GM12878 (cell line): Measurements from ENCODE around the gene GPRC5D. TPM values are rescaled to one million over a fixed set of nuclear protein-coding genes. Genes with fewer than 3 reads are reported as not detected.

Experiments used
- ATAC-seq: fragments of 200-7000 bp; cut with Tn5 transposase; 3 replicates; pipeline ENCODE4 v1.9.1; 2020; ENCODE audit warnings: mild to moderate bottlenecking, moderate library complexity
- BruUV-seq: library from RNA; stranded (reverse); fragments of 400-500 nt; replicated peaks from 2 replicates; lab custom pipeline; 2021; lab: Mats Ljungman, UMichigan
- CTCF ChIA-PET: fragments of 300-600 bp; sonication (Branson Sonifier 250); formaldehyde crosslinking; extraction: SDS; loops from one replicate; lab custom pipeline; 2021; ENCODE audit warnings: inconsistent platforms; lab: Yijun Ruan, JAX
- POLR2A ChIA-PET: fragments of 350-600 bp; formaldehyde crosslinking; extraction: SDS; loops from one replicate; lab custom pipeline; 2021; ENCODE audit warnings: inconsistent platforms; lab: Charles Lee
- RAD21 ChIA-PET: fragments of 300-600 bp; sonication (Branson Sonifier 250); formaldehyde crosslinking; loops from one replicate; lab custom pipeline; 2023; ENCODE audit warnings: antibody characterized with exemption; ENCODE audit not compliant: unreplicated experiment; lab: Charles Lee
- SMC1A ChIA-PET: fragments of 300-600 bp; sonication (Branson Sonifier 250); formaldehyde crosslinking; loops from one replicate; lab custom pipeline; 2023; ENCODE audit not compliant: unreplicated experiment, uncharacterized antibody; lab: Charles Lee
- DNase-seq: peaks from one replicate; pipeline ENCODE4 v3.0.0-alpha.2; 2011; ENCODE audit warnings: low read depth, low spot score
- FAIRE-seq: peaks from 3 replicates; lab custom pipeline; 2011; peaks lifted over from hg19 to GRCh38; lab: Jason Lieb, UNC
- H2AFZ ChIP-seq: 2 replicates; pipeline ENCODE4 v1.6.0; 2011; ENCODE audit warnings: low read depth, low read length, control low read depth; ENCODE audit not compliant: control insufficient read depth
- H3K27ac ChIP-seq: 2 replicates; pipeline ENCODE4 v1.5.1; 2011; ENCODE audit warnings: control low read depth; ENCODE audit not compliant: control insufficient read depth, insufficient read depth
- H3K27me3 ChIP-seq, 2 experiments: replicated peaks in 1 of 2; 2 replicates each; pipeline versions ENCODE4 v1.6.0 to v1.6.1; 2011; ENCODE audit warnings: low read length in 1 of 2; ENCODE audit not compliant: control insufficient read depth in 2 of 2, insufficient read depth in 2 of 2
- H3K36me3 ChIP-seq, 2 experiments: 2 replicates each; pipeline ENCODE4 v1.5.1; 2011; ENCODE audit warnings: low read length in 1 of 2; ENCODE audit not compliant: control insufficient read depth in 2 of 2, insufficient read depth in 2 of 2
- H3K4me1 ChIP-seq: 2 replicates; pipeline ENCODE4 v1.6.1; 2011; ENCODE audit warnings: mild to moderate bottlenecking, low read length, moderate library complexity, mixed read lengths; ENCODE audit not compliant: control insufficient read depth, insufficient read depth
- H3K4me2 ChIP-seq: 2 replicates; pipeline ENCODE4 v1.6.0; 2011; ENCODE audit warnings: control low read depth; ENCODE audit not compliant: control insufficient read depth, insufficient read depth
- H3K4me3 ChIP-seq: fragments of 200-600 bp; sonication (generic); 2 replicates; pipeline ENCODE4 v1.5.1; 2016
- H3K79me2 ChIP-seq: 2 replicates; pipeline ENCODE4 v1.6.0; 2011; ENCODE audit warnings: low read length; ENCODE audit not compliant: control insufficient read depth, insufficient read depth
- H3K9ac ChIP-seq: 2 replicates; pipeline ENCODE4 v1.8.0; 2011; ENCODE audit warnings: low read length, control low read depth, mixed read lengths; ENCODE audit not compliant: control insufficient read depth, insufficient read depth
- H3K9me3 ChIP-seq: replicated peaks from 3 replicates; pipeline ENCODE4 v1.5.1; 2011; ENCODE audit warnings: mild to moderate bottlenecking, low read length; ENCODE audit not compliant: control insufficient read depth, insufficient read depth
- H4K20me1 ChIP-seq: 2 replicates; pipeline ENCODE4 v1.6.0; 2011; ENCODE audit not compliant: control insufficient read depth, insufficient read depth
- ASH2L ChIP-seq: fragments of 300-600, 200-600 bp; sonication (generic); IDR thresholded peaks from 2 replicates; pipeline ENCODE4 v1.6.1; 2017; ENCODE audit warnings: low read depth, mild to moderate bottlenecking, borderline replicate concordance
- NFIC ChIP-seq: IDR thresholded peaks from 2 replicates; pipeline ENCODE4 v1.6.1; 2012; ENCODE audit warnings: low read depth, mild to moderate bottlenecking, inconsistent platforms, low read length, moderate library complexity
- RAD21 ChIP-seq: IDR thresholded peaks from 2 replicates; pipeline ENCODE4 v1.6.1; 2011; ENCODE audit warnings: mild to moderate bottlenecking, low read depth, low read length, moderate library complexity; ENCODE audit not compliant: insufficient read depth
- RAD51 ChIP-seq: fragments of 450-650 bp; IDR thresholded peaks from 2 replicates; pipeline ENCODE4 v1.6.1; 2016; ENCODE audit warnings: moderate library complexity, mild to moderate bottlenecking, inconsistent platforms
- SMC3 ChIP-seq: IDR thresholded peaks from 2 replicates; pipeline ENCODE4 v1.6.1; 2011; ENCODE audit warnings: low read length, improper control_type of control experiment, borderline replicate concordance
- TARDBP ChIP-seq: IDR thresholded peaks from 2 replicates; pipeline ENCODE4 v1.6.1; 2016; ENCODE audit warnings: borderline replicate concordance
- WGBS: methylation state at CpG from one replicate; pipeline ENCODE4 v1.1.6; 2016; ENCODE audit warnings: low lambda C conversion rate; ENCODE audit not compliant: insufficient replicate concordance, insufficient coverage; ENCODE audit errors: missing lambda C conversion rate; 5-methylcytosine and 5-hydroxymethylcytosine counted together
- in situ Hi-C: fragments of 300-500 bp; cut with MboI; formaldehyde crosslinking; loops from 9 replicates; pipeline ENCODE4 v1.14.3; 2018; ENCODE audit warnings: mixed read lengths
- intact Hi-C: fragments of 100-400 bp; cut with micrococcal nuclease; formaldehyde crosslinking; loops from one replicate; pipeline ENCODE4 v1.14.2; 2022; ENCODE audit not compliant: unreplicated experiment
- polyA plus RNA-seq, 11 experiments: library from polyadenylated mRNA; depleted of rRNA in 4 of 11; unstranded in 6 of 11; stranded (reverse) in 5 of 11; fragments of >200 nt; fragmentation: Nextera tagmentation in 4 of 11; fragmentation: Illumina TruSeq in 1 of 11; extraction: Ambion mirVana in 4 of 11; extraction: Trizol in 1 of 11; gene quantifications; 1 replicate in 1 of 11; 2 replicates in 10 of 11; pipeline versions ENCODE4 v1.2.1 to v1.2.3, GENCODE V29; 2011 to 2016; ENCODE audit warnings: inconsistent platforms in 2 of 11, missing spikeins in 2 of 11, low read depth in 1 of 11
- total RNA-seq, 4 experiments: library from RNA; depleted of rRNA in 3 of 4; stranded (reverse); fragments of >200 nt in 3 of 4; fragmentation: Illumina TruSeq in 1 of 4; extraction: Trizol in 1 of 4; gene quantifications; 2 replicates each; pipeline versions ENCODE4 v1.2.1 to v1.2.3, GENCODE V29; 2013 to 2021
- TF ChIP-seq, protein P1 (sequence below), 3 experiments: IDR thresholded peaks in 2 of 3; conservative IDR thresholded peaks in 1 of 3; 2 replicates each; pipeline ENCODE4 v1.5.1; 2011; ENCODE audit warnings: low read depth in 3 of 3, low read length in 3 of 3, mild to moderate bottlenecking in 3 of 3, control low read depth in 2 of 3, moderate library complexity in 2 of 3, inconsistent platforms in 1 of 3, mixed read lengths in 1 of 3; ENCODE audit not compliant: control insufficient read depth in 2 of 3, insufficient read depth in 1 of 3; ENCODE audit errors: extremely low read depth in 1 of 3
- TF ChIP-seq, protein P2 (sequence below): fragments of 450-650 bp; conservative IDR thresholded peaks from 2 replicates; pipeline ENCODE4 v1.6.1; 2017; ENCODE audit warnings: mild to moderate bottlenecking, moderate library complexity

Gene GPRC5D
- total and polyA plus RNA-seq, 10 of the 15 experiments (the other 5 are each of a cell fraction or from before 2014, with no cell fraction given): 0.18 to 0.90 (median 0.37) TPM; not detected in 3

DNA sequence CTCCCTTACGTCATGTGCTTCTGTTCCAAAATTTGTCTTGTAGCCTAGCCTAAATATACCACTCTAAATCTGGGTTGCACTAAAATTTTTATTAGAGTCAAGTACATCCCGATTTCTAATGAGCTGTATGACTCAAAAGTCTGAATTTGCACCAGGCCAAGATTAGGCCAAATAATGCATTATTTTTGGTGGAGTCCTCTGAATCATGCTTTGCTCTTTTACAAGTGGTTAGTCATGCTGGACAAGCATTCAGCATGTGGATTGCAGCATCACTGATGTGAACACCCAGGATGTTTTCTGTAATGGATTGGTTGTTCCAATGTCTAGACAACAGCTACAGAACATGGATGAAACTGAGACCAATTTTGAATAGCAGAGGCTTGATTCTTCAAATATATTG lies 24.4 kb upstream of the GPRC5D start (continued):
- no peak for TF ChIP-seq ASH2L
- no peak for TF ChIP-seq TARDBP
- TF ChIP-seq RAD51: no peak
- TF ChIP-seq NFIC: no peak

DNA sequence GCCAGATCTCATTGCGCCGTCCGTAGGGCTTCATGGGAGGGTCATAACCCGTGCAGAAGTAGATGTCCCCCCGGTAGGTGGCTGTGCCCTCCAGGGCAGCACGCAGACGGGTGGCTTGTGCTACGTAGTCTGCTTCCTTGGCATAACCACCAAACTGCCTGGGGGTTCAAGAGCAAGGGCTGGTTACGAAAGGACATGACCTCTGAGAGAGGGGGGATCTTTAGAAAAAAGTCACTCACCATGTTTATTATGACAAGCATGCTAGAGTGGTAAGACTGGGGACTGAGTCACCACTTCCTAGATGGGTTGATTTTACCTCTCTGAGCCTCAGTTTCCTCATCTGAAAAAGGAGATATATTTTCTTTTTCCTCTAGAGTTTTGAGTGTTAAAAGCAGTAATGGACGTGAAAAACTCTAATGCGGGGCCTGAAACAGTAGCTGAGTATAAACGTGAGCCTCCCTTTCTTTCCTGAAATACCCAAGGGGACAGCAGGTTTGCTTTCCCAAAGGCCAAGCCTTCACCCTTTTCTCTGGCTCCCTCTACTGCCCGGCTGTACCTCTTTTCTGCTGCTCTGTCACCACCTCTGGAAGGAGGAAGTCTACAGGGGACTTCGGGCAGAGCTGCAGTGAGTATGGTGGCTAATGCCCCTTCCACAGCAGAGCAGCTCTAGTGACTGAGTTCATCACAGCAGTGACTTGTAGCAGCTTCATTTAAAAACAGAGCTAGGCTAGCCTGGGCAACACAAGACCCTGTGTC lies 23.5 kb upstream of the GPRC5D start:
- intact Hi-C loops: no loop called here
- ChIA-PET SMC1A (interaction anchor here (0.6 to 2.0 kb wide), 6 partner anchors 60 to 236 kb away, joined by 3 to 6 read pairs (median 3); no protein-coding TSS in a partner anchor), POLR2A (no interaction called here), RAD21 (interaction anchor here (0.6 to 1.4 kb wide), 5 partner anchors 61 to 238 kb away, joined by 3 to 6 read pairs (median 4); no protein-coding TSS in a partner anchor), CTCF (interaction anchor here (0.6 to 3.4 kb wide), 9 partner anchors 9 to 248 kb away, joined by 3 to 20 read pairs (median 4); no protein-coding TSS in a partner anchor)
- BruUV-seq: no TSS peak
- H3K9me3 ChIP-seq: no peaks in the 10 kb centered on the region; the same call in 2 of the 3 replicates
- peak; percentile 38 for TF ChIP-seq RAD21
- TF ChIP-seq, protein P1, sequence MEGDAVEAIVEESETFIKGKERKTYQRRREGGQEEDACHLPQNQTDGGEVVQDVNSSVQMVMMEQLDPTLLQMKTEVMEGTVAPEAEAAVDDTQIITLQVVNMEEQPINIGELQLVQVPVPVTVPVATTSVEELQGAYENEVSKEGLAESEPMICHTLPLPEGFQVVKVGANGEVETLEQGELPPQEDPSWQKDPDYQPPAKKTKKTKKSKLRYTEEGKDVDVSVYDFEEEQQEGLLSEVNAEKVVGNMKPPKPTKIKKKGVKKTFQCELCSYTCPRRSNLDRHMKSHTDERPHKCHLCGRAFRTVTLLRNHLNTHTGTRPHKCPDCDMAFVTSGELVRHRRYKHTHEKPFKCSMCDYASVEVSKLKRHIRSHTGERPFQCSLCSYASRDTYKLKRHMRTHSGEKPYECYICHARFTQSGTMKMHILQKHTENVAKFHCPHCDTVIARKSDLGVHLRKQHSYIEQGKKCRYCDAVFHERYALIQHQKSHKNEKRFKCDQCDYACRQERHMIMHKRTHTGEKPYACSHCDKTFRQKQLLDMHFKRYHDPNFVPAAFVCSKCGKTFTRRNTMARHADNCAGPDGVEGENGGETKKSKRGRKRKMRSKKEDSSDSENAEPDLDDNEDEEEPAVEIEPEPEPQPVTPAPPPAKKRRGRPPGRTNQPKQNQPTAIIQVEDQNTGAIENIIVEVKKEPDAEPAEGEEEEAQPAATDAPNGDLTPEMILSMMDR (IDR thresholded peaks at IDR 0.05 in 2 of 3, conservative IDR thresholded peaks at IDR 0.05 in 1 of 3; ENCODE audit: control insufficient read depth in 2 of 3, extremely low read depth in 1 of 3, insufficient read depth in 1 of 3, low read depth in 3 of 3, low read length in 3 of 3): peak; percentile 23 to 53 (median 48); a peak in 4 of 6 replicates
- TF ChIP-seq SMC3: peak; percentile 34; the same call in 1 of the 2 replicates
- TF ChIP-seq, protein P2, sequence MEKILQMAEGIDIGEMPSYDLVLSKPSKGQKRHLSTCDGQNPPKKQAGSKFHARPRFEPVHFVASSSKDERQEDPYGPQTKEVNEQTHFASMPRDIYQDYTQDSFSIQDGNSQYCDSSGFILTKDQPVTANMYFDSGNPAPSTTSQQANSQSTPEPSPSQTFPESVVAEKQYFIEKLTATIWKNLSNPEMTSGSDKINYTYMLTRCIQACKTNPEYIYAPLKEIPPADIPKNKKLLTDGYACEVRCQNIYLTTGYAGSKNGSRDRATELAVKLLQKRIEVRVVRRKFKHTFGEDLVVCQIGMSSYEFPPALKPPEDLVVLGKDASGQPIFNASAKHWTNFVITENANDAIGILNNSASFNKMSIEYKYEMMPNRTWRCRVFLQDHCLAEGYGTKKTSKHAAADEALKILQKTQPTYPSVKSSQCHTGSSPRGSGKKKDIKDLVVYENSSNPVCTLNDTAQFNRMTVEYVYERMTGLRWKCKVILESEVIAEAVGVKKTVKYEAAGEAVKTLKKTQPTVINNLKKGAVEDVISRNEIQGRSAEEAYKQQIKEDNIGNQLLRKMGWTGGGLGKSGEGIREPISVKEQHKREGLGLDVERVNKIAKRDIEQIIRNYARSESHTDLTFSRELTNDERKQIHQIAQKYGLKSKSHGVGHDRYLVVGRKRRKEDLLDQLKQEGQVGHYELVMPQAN: no peak
- no peaks in the 10 kb centered on the region for H3K4me1 ChIP-seq
- H2AFZ ChIP-seq: no peak overlapping the region
- WGBS: 63% methylated on average over 14 of the region's 14 CpGs
- no peaks in the 10 kb centered on the region for H3K36me3 ChIP-seq
- no peak overlapping the region for H3K4me2 ChIP-seq
- no peak overlapping the region for H3K9ac ChIP-seq
- H3K27me3 ChIP-seq: no peaks in the 10 kb centered on the region
- FAIRE-seq (peak; percentile 57), DNase-seq (no peak), ATAC-seq (peak; percentile 71)
- H4K20me1 ChIP-seq: no peaks in the 10 kb centered on the region
- no peaks in the 10 kb centered on the region for H3K79me2 ChIP-seq
- no peak overlapping the region for H3K27ac ChIP-seq
- in situ Hi-C loops: no loop called here
- no peak overlapping the region for H3K4me3 ChIP-seq
